GM06990 (cell line): ENCODE data around the gene RDH12.

Experiments used
- DNase-seq: peaks from one replicate; pipeline ENCODE4 v3.0.0-alpha.2; 2011; ENCODE audit not compliant: insufficient read length; ENCODE audit errors: extremely low read depth
- H3K27me3 ChIP-seq: replicated peaks from 2 replicates; pipeline ENCODE4 v1.6.0; 2011; ENCODE audit warnings: low read length; ENCODE audit not compliant: control insufficient read depth, insufficient read depth
- H3K36me3 ChIP-seq: 2 replicates; pipeline ENCODE4 v1.5.1; 2011; ENCODE audit warnings: low read length; ENCODE audit not compliant: control insufficient read depth, insufficient read depth
- H3K4me3 ChIP-seq: replicated peaks from 2 replicates; pipeline ENCODE4 v1.5.1; 2011; ENCODE audit warnings: low read depth, mild to moderate bottlenecking, control low read depth, low read length
- TF ChIP-seq, protein P1 (sequence below): IDR thresholded peaks from 2 replicates; pipeline ENCODE4 v1.5.1; 2011; ENCODE audit warnings: low read length, control low read depth, mild to moderate bottlenecking, inconsistent platforms; ENCODE audit not compliant: insufficient read depth, poor library complexity, severe bottlenecking

Gene RDH12

DNA sequence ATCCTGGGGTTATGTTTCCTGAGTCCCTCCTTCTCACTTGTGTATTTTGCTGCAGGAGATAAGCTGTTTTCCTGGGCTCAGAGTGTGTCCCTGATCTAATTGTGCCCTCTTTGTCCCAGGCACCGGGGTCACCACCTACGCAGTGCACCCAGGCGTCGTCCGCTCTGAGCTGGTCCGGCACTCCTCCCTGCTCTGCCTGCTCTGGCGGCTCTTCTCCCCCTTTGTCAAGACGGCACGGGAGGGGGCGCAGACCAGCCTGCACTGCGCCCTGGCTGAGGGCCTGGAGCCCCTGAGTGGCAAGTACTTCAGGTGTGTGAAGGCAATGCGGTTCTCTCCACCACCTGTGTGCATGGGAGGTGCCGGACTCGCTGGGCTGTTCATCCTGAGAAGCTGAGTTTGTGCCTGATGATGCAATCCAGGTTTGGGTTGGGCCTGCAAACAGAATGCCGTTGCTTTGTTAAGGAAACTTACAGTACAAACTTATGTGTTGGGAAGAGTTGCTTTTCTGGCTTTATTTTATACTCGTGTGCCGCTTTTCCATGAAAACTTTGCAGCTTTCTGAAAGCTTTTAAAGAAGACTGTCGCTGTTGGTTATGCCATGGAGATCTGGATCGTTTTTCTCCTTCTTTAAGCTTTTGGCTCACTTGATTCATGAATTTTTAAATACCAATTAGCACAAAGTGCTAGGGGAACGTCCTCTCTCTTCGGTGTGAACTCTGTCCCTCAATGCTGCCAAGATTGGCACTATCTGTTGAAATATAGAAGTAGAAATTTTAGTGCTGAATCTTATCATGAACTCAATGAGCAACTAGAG lies 27.6 kb downstream of the RDH12 start:
- no peaks in the 10 kb centered on the region; the same call in none of the 2 replicates for H3K27me3 ChIP-seq
- no peaks in the 10 kb centered on the region for H3K36me3 ChIP-seq
- TF ChIP-seq, protein P1, sequence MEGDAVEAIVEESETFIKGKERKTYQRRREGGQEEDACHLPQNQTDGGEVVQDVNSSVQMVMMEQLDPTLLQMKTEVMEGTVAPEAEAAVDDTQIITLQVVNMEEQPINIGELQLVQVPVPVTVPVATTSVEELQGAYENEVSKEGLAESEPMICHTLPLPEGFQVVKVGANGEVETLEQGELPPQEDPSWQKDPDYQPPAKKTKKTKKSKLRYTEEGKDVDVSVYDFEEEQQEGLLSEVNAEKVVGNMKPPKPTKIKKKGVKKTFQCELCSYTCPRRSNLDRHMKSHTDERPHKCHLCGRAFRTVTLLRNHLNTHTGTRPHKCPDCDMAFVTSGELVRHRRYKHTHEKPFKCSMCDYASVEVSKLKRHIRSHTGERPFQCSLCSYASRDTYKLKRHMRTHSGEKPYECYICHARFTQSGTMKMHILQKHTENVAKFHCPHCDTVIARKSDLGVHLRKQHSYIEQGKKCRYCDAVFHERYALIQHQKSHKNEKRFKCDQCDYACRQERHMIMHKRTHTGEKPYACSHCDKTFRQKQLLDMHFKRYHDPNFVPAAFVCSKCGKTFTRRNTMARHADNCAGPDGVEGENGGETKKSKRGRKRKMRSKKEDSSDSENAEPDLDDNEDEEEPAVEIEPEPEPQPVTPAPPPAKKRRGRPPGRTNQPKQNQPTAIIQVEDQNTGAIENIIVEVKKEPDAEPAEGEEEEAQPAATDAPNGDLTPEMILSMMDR, result no peak
- H3K4me3 ChIP-seq, result no peak overlapping the region
- no peak for DNase-seq

DNA sequence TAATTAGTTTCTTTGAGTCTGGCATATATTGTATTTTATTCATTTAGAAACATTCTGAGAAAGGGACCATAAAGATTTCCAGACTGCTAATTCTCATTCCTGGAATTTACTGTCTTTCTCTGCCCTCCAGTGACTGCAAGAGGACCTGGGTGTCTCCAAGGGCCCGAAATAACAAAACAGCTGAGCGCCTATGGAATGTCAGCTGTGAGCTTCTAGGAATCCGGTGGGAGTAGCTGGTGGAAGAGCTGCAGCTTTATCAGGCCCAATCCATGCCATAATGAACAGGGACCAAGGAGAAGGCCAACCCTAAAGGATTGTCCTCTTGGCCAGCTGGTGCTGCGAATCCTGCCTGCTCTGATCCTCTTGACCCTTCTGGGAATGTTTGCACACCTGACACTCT lies 31.9 kb downstream of the RDH12 start:
- Histone ChIP-seq H3K27me3 (no peaks in the 10 kb centered on the region), H3K36me3 (no peaks in the 10 kb centered on the region), H3K4me3 (no peak overlapping the region)
- TF ChIP-seq, protein P1, result no peak
- DNase-seq, result no peak

DNA sequence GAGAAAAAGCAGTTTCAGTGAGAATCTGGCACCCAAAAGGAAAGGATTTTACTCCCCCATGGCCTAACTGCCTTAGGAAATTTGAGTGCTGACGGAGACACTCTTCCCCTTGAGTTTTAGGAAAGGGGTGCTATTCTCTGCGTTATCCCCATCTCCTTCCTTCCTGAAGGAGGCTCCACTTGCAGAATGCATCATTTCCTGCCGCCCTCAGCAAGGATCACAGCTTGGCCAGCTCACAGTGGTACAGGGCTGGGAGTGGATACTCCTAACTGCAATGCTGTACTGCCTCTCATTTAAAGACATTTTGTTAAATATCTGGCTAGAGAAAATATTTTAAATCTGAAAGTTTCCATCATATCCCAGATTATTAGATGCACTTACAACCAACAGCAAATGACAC lies 33.0 kb downstream of the RDH12 start:
- no peak for DNase-seq
- TF ChIP-seq, protein P1, result no peak
- H3K4me3 ChIP-seq, result no peak overlapping the region
- no peaks in the 10 kb centered on the region for H3K36me3 ChIP-seq
- no peaks in the 10 kb centered on the region for H3K27me3 ChIP-seq

DNA sequence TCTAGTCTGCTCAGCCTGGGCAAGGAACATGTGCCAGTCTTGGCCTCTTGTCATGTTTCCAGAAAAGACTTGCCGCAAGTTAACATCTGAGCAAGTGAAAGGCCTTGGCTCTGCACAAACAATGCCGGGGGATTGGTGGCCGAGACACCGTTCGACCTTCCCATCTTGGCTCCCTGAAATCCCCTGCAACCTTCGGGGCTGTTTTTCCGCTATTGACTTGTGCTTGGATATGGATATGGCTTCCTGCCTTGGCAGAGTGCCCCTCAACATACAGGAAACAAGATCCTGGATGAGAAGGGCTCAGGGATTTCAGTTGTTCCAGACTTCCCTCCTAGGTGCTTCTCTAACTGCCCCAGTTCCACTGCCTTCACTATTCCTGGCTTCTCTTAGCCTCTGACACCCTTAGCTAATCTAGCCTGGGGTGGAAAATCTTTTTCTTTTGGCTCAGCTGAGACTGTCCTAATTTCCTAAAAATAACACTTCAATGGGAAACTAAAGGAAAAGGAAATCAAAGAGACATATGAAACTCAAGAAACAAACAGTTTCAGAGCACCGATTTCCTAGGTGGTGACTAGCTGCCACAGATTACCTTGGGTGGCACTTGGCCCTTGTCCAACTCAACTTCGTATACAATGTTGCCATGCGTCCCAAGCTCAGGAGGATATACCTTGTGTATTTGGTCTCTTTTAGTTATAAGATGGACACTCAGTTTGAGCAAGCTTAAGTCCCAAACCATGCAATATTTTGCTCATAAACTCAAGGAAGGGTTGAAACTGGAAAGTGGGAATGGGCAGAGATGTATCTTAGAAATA lies 33.9 kb downstream of the RDH12 start:
- TF ChIP-seq, protein P1, result no peak
- Histone ChIP-seq H3K27me3 (no peaks in the 10 kb centered on the region), H3K36me3 (no peaks in the 10 kb centered on the region), H3K4me3 (no peak overlapping the region)
- DNase-seq, result no peak

DNA sequence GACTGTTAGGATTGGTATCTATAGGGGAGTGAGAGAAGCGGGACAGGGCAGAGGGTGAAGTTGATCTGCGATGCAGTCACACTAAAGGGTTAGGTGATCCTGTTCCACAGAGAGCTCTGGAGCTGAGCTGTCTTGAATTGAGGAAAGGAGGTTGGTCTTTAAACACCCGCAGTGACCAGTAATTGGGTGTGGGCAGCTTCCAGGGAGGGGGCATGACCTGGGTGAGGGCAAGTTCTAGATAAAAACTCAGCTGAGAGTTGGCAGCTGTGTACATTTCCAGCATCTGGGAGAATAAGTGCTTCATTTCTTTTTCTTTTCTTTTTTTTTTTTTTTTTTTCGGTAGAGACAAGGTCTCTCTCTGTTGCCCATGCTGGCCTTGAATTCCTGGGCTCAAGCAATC lies 35.1 kb downstream of the RDH12 start:
- TF ChIP-seq, protein P1, result no peak
- Histone ChIP-seq H3K27me3 (no peaks in the 10 kb centered on the region), H3K36me3 (no peaks in the 10 kb centered on the region), H3K4me3 (no peak overlapping the region)
- no peak for DNase-seq
